Transverse colon (tissue), 4 donors: ENCODE results near the gene CDA. TPM values are rescaled to one million over a fixed set of nuclear protein-coding genes. Genes with fewer than 3 reads are reported as not detected.

ENCODE experiments used
- DNase-seq: peaks from one replicate; pipeline ENCODE4 v3.0.0-alpha.2; 2019
- H3K27ac ChIP-seq, 4 donors: fragments of 200-600 bp; sonication (generic); 2 replicates each; pipeline ENCODE4 v1.5.1; 2016 to 2018; ENCODE audit warnings: inconsistent platforms in 4 of 4
- H3K27me3 ChIP-seq: fragments of 200-600 bp; sonication (generic); 2 replicates; pipeline ENCODE4 v1.5.1; 2017; ENCODE audit warnings: inconsistent platforms
- H3K36me3 ChIP-seq, 4 donors: fragments of 200-600 bp; sonication (generic); 2 replicates each; pipeline ENCODE4 v1.5.1; 2017 to 2019; ENCODE audit warnings: inconsistent platforms in 4 of 4
- H3K4me1 ChIP-seq, 4 donors: fragments of 200-600 bp; sonication (generic); 2 replicates each; pipeline ENCODE4 v1.5.1; 2017 to 2020; ENCODE audit warnings: inconsistent platforms in 4 of 4
- H3K4me3 ChIP-seq, 4 donors: fragments of 200-600 bp; sonication (generic); 1 replicate in 1 of 4; 2 replicates in 3 of 4; pipeline versions ENCODE4 v1.5.1 to v1.6.1; 2017 to 2019; ENCODE audit warnings: inconsistent platforms in 4 of 4
- H3K9me3 ChIP-seq, 2 donors: fragments of 200-600 bp; sonication (generic); 2 replicates each; pipeline ENCODE4 v1.5.1; 2017 to 2019; ENCODE audit warnings: inconsistent platforms in 2 of 2
- CTCF ChIP-seq, 5 experiments: fragments of 200-600 bp in 3 of 5; fragments of 450-650 bp in 2 of 5; sonication (generic) in 3 of 5; IDR thresholded peaks; 1 replicate in 2 of 5; 2 replicates in 3 of 5; pipeline ENCODE4 v1.5.1; 2016 to 2017; ENCODE audit warnings: antibody characterized with exemption in 5 of 5, inconsistent platforms in 3 of 5, mild to moderate bottlenecking in 2 of 5, moderate library complexity in 1 of 5
- EP300 ChIP-seq: sonication (generic); formaldehyde crosslinking; IDR thresholded peaks from one replicate; pipeline ENCODE4 v1.6.1; 2017; ENCODE audit warnings: antibody characterized with exemption, low read depth
- POLR2A ChIP-seq: fragments of 450-650 bp; IDR thresholded peaks from one replicate; pipeline ENCODE4 v1.6.1; 2016; ENCODE audit warnings: antibody characterized with exemption, mild to moderate bottlenecking, moderate library complexity
- POLR2AphosphoS5 ChIP-seq, 3 donors: sonication (generic); formaldehyde crosslinking; IDR thresholded peaks; one replicate each; pipeline ENCODE4 v1.6.1; 2016; ENCODE audit warnings: antibody characterized with exemption in 3 of 3
- WGBS, 2 donors: methylation state at CpG; one replicate each; pipeline ENCODE4 v1.1.5; 2018; ENCODE audit warnings: low coverage in 1 of 2; 5-methylcytosine and 5-hydroxymethylcytosine counted together
- in situ Hi-C, 4 donors: fragments of 200-750 bp; cut with MboI; loops; one replicate each; pipeline versions ENCODE4 v1.15.0 to v1.15.1; 2017; ENCODE audit warnings: low sequenced_read_pairs in 3 of 4, low pct_ligation_motif_present in 1 of 4, low pct_unique_long_range_greater_than_20kb in 1 of 4
- intact Hi-C: fragments of 100-400 bp; cut with DNase I; formaldehyde crosslinking; loops from one replicate; pipeline ENCODE4 v1.15.1; 2023; ENCODE audit warnings: low total_unique reads
- total RNA-seq, 4 donors: library from RNA; depleted of rRNA; stranded (reverse); fragments of >200 nt; gene quantifications; one replicate each; pipeline ENCODE4 v1.1.0, GENCODE V29; 2016

CDA gene
- total RNA-seq, 4 donors from 2014 or later, result 39.7 to 50.5 (median 43.1) TPM; not detected in 1

- Histone ChIP-seq H3K4me3 (no peak overlapping the region), H3K27me3 (peaks cover 53% of the 10 kb centered on the region), H3K4me1 (peaks cover 0 to 22% (median 10%) of the 10 kb centered on the region in 4 donors), H3K27ac (no peak overlapping the region), H3K9me3 (no peaks in the 10 kb centered on the region), H3K36me3 (no peaks in the 10 kb centered on the region)
- no peak for TF ChIP-seq CTCF (IDR thresholded peaks at IDR 0.05)
- TF ChIP-seq POLR2AphosphoS5 (IDR thresholded peaks at IDR 0.05), result no peak
- no peak for TF ChIP-seq POLR2A
- no peak for TF ChIP-seq EP300
- DNase-seq, result no peak
- in situ Hi-C loops, result no loop called here
- WGBS, 2 donors, result 64 to 88% methylated on average over 4 of the region's 4 CpGs
- intact Hi-C loops, result no loop called here
Observed at GRCh38 chr1:20555758-20556120, 33.2 kb upstream of the CDA start.

GRCh38 chr1:20558191-20558590 lies 30.7 kb upstream of the CDA start:
- no peak overlapping the region for H3K27ac ChIP-seq
- H3K4me1 ChIP-seq, result peaks cover 0 to 10% (median 3%) of the 10 kb centered on the region in 4 donors
- H3K4me3 ChIP-seq, result no peak overlapping the region
- in situ Hi-C loops, result no loop called here
- intact Hi-C loops, result no loop called here
- TF ChIP-seq EP300 (no peak), POLR2A (no peak)
- H3K27me3 ChIP-seq, result peaks cover 34% of the 10 kb centered on the region
- DNase-seq, result no peak
- 80% methylated on average over 5 of the region's 5 CpGs; no CpG with 5 or more reads in 1 of the 2 donors for WGBS, 2 donors
- no peaks in the 10 kb centered on the region for H3K36me3 ChIP-seq
- H3K9me3 ChIP-seq, result no peaks in the 10 kb centered on the region

- TF ChIP-seq POLR2AphosphoS5 (IDR thresholded peaks at IDR 0.05), result no peak
- TF ChIP-seq POLR2A, result no peak
- TF ChIP-seq CTCF (IDR thresholded peaks at IDR 0.05), result no peak
- TF ChIP-seq EP300, result no peak
- intact Hi-C loops (no loop called here), in situ Hi-C loops (no loop called here)
- WGBS, 2 donors, result 57 to 81% methylated on average over 1 of the region's 1 CpG
- Histone ChIP-seq H3K27me3 (peaks cover 6% of the 10 kb centered on the region), H3K4me3 (no peak overlapping the region), H3K27ac (no peak overlapping the region), H3K9me3 (no peaks in the 10 kb centered on the region), H3K36me3 (no peaks in the 10 kb centered on the region), H3K4me1 (no peaks in the 10 kb centered on the region)
- no peak for DNase-seq
Observed at GRCh38 chr1:20560966-20561365, 27.9 kb upstream of the CDA start.

GRCh38 chr1:20565234-20565633 lies 23.7 kb upstream of the CDA start:
- H3K27me3 ChIP-seq, result peaks cover 14% of the 10 kb centered on the region
- intact Hi-C loops, result no loop called here
- H3K36me3 ChIP-seq, result no peaks in the 10 kb centered on the region
- in situ Hi-C loops, result no loop called here
- H3K4me3 ChIP-seq, result no peak overlapping the region
- TF ChIP-seq EP300 (no peak), CTCF (IDR thresholded peaks at IDR 0.05) (no peak), POLR2AphosphoS5 (IDR thresholded peaks at IDR 0.05) (no peak), POLR2A (no peak)
- H3K27ac ChIP-seq, result no peak overlapping the region
- 68 to 70% methylated on average over 2 to 4 of the region's 4 CpGs for WGBS, 2 donors
- H3K9me3 ChIP-seq, result no peaks in the 10 kb centered on the region
- DNase-seq, result no peak
- H3K4me1 ChIP-seq, result no peaks in the 10 kb centered on the region

- peaks cover 24% of the 10 kb centered on the region for H3K27me3 ChIP-seq
- no peaks in the 10 kb centered on the region for H3K9me3 ChIP-seq
- WGBS, 2 donors, result 85% methylated on average over 4 of the region's 4 CpGs; no CpG with 5 or more reads in 1 of the 2 donors
- no peak for TF ChIP-seq CTCF (IDR thresholded peaks at IDR 0.05)
- no peak for TF ChIP-seq POLR2AphosphoS5 (IDR thresholded peaks at IDR 0.05)
- no peak for TF ChIP-seq EP300
- no peak for TF ChIP-seq POLR2A
- no peak for DNase-seq
- intact Hi-C loops (no loop called here), in situ Hi-C loops (loop anchor here in 1 of 4 donors (5.0 kb wide), 1 partner anchor 68 kb away; no protein-coding TSS in a partner anchor)
- H3K4me3 ChIP-seq, result no peak overlapping the region
- H3K27ac ChIP-seq, result no peak overlapping the region
- no peaks in the 10 kb centered on the region for H3K4me1 ChIP-seq
- H3K36me3 ChIP-seq, result no peaks in the 10 kb centered on the region
Observed at GRCh38 chr1:20569523-20570098, 19.3 kb upstream of the CDA start.
